ENCODE data around the gene NACC1. TPM values are rescaled to one million over a fixed set of nuclear protein-coding genes. Genes with fewer than 3 reads are reported as not detected.

Gene NACC1
- total and polyA plus RNA-seq, 2 of the 8 experiments (the other 6 are each of a cell fraction or from before 2014, with no cell fraction given) = 234 to 301 TPM

GRCh38 chr19:13146763-13147563 lies 28.9 kb downstream of the NACC1 start:
- Histone ChIP-seq H3K23ac (ENCODE audit: insufficient read length) (no peak overlapping the region), H4K91ac (replicated peaks; ENCODE audit: insufficient read length, low read length) (no peak overlapping the region), H3K23me2 (ENCODE audit: low read depth, low read length) (peaks cover 11% of the 10 kb centered on the region; the same call in 1 of the 2 replicates), H3K18ac (ENCODE audit: extremely low read depth, low read length) (no peak overlapping the region), H4K20me1 (replicated peaks in 1 of 2; ENCODE audit: control insufficient read depth in 1 of 2, insufficient read depth in 2 of 2, low read length in 2 of 2) (peaks cover 0 to 8% of the 10 kb centered on the region in 2 experiments), H3K27me3 (replicated peaks in 1 of 4; ENCODE audit: control insufficient read depth in 3 of 4, extremely low read depth in 1 of 4, insufficient read depth in 3 of 4, low read length in 3 of 4) (no peaks in the 10 kb centered on the region; a peak in 1 of 7 replicates), H3K4ac (replicated peaks; ENCODE audit: insufficient read length, low read depth, low read length) (no peak overlapping the region), H4K5ac (ENCODE audit: insufficient read length, low read depth, low read length) (no peak overlapping the region), H3K36me3 (ENCODE audit: control insufficient read depth in 2 of 4, insufficient read depth in 4 of 4, low read length in 3 of 4) (peaks cover 0 to 13% (median 5%) of the 10 kb centered on the region in 4 experiments; a peak in 3 of 8 replicates), H3K4me2 (ENCODE audit: insufficient read depth in 1 of 2, low read depth in 2 of 2, low read length in 2 of 2) (no peak overlapping the region), H2BK15ac (ENCODE audit: low read length) (no peak overlapping the region), H3K79me2 (ENCODE audit: control insufficient read depth in 1 of 2, insufficient read depth in 2 of 2, low read length in 2 of 2) (peaks cover 0 to 19% of the 10 kb centered on the region in 2 experiments; a peak in 1 of 4 replicates), H4K8ac (ENCODE audit: extremely low read depth, insufficient read depth, low read length) (no peak overlapping the region), H3K14ac (ENCODE audit: insufficient read length) (no peak overlapping the region), H3K9me3 (ENCODE audit: insufficient read depth in 2 of 2, low read depth in 1 of 2, low read length in 1 of 2) (no peaks in the 10 kb centered on the region), H2BK20ac (ENCODE audit: low read length) (no peak overlapping the region), H3K4me1 (replicated peaks in 1 of 4; ENCODE audit: control insufficient read depth in 3 of 4, insufficient read depth in 4 of 4, low read length in 3 of 4) (peaks cover 0 to 4% (median 0%) of the 10 kb centered on the region in 4 experiments; a peak in 2 of 7 replicates), H3K4me3 (ENCODE audit: extremely low read depth in 1 of 4, insufficient read depth in 2 of 4, low read depth in 3 of 4, low read length in 4 of 4) (no peak overlapping the region), H2AFZ (ENCODE audit: low read length) (no peak overlapping the region), H3K56ac (replicated peaks; ENCODE audit: insufficient read length, low read depth, low read length) (no peak overlapping the region), H3K27ac (ENCODE audit: low read depth, low read length) (no peak overlapping the region), H2BK12ac (ENCODE audit: low read depth, low read length) (no peak overlapping the region), H2AK5ac (ENCODE audit: low read depth, low read length) (no peak overlapping the region), H2BK5ac (ENCODE audit: low read depth, low read length) (no peak overlapping the region), H2BK120ac (replicated peaks; ENCODE audit: low read depth, low read length) (no peak overlapping the region), H3K9ac (replicated peaks in 1 of 4; ENCODE audit: extremely low read depth in 1 of 4, low read depth in 3 of 4, low read length in 3 of 4) (no peak overlapping the region), H3K79me1 (ENCODE audit: low read depth, low read length) (peaks cover 8% of the 10 kb centered on the region)
- WGBS, 2 experiments (ENCODE audit: extremely low coverage in 1 of 2, insufficient coverage in 1 of 2, insufficient read length in 1 of 2, insufficient replicate concordance in 2 of 2, low coverage in 1 of 2, low lambda C conversion rate in 2 of 2, missing lambda C conversion rate in 1 of 2) = 92% methylated on average over 11 of the region's 16 CpGs; no CpG with 5 or more reads in 1 of the 2 experiments
- FAIRE-seq (no peak), DNase-seq (ENCODE audit: low read depth in 1 of 2, low spot score in 2 of 2) (no peak)
- ChIA-PET POLR2A (ENCODE audit: partially characterized antibody) (interaction anchor here (0.7 to 1.8 kb wide), 6 partner anchors 9 to 27 kb away, joined by 3 to 7 read pairs (median 3); no protein-coding TSS in a partner anchor), CTCF (ENCODE audit: partially characterized antibody) (interaction anchor here (0.6 to 1.5 kb wide), 6 partner anchors 15 to 896 kb away, joined by 3 to 4 read pairs (median 4); no protein-coding TSS in a partner anchor)
- TF ChIP-seq CHD2 (IDR thresholded peaks at IDR 0.05; ENCODE audit: low read length) (no peak), PHF8 (conservative IDR thresholded peaks at IDR 0.05; ENCODE audit: low read depth, low read length) (no peak), SRF (IDR thresholded peaks at IDR 0.05; ENCODE audit: low read depth, low read length) (no peak), JUND (IDR thresholded peaks at IDR 0.05; ENCODE audit: low read length) (no peak), YY1 (IDR thresholded peaks at IDR 0.05; ENCODE audit: low read depth, low read length) (no peak), HDAC2 (IDR thresholded peaks at IDR 0.05; ENCODE audit: borderline replicate concordance in 1 of 2, low read depth in 2 of 2, low read length in 2 of 2) (no peak)
- TF ChIP-seq, protein P1, sequence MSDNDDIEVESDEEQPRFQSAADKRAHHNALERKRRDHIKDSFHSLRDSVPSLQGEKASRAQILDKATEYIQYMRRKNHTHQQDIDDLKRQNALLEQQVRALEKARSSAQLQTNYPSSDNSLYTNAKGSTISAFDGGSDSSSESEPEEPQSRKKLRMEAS (IDR thresholded peaks at IDR 0.05) = no peak

All from H1 (cell line).